Gastroesophageal sphincter (tissue), 3 donors: Measurements from ENCODE around the gene DNM3.

Experiments
- CTCF ChIP-seq, 4 experiments: fragments of 200-600 bp in 2 of 4; fragments of 450-650 bp in 2 of 4; sonication (generic) in 1 of 4; IDR thresholded peaks; one replicate each; pipeline ENCODE4 v1.5.1; 2017 to 2019; ENCODE audit warnings: antibody characterized with exemption in 4 of 4, mild to moderate bottlenecking in 2 of 4, moderate library complexity in 2 of 4
- EP300 ChIP-seq: sonication (generic); formaldehyde crosslinking; IDR thresholded peaks from one replicate; pipeline ENCODE4 v1.6.1; 2017; ENCODE audit warnings: antibody characterized with exemption, mild to moderate bottlenecking
- POLR2A ChIP-seq, 2 donors: fragments of 450-650 bp; IDR thresholded peaks; one replicate each; pipeline ENCODE4 v1.6.1; 2017; ENCODE audit warnings: antibody characterized with exemption in 2 of 2, mild to moderate bottlenecking in 2 of 2, moderate library complexity in 1 of 2
- POLR2AphosphoS5 ChIP-seq: sonication (generic); formaldehyde crosslinking; IDR thresholded peaks from one replicate; pipeline ENCODE4 v1.6.1; 2017; ENCODE audit warnings: antibody characterized with exemption

GRCh38 chr1:171798765-171799164 is 42.5 kb upstream of the DNM3 start:
- no peak for TF ChIP-seq CTCF (IDR thresholded peaks at IDR 0.05)
- no peak for TF ChIP-seq EP300
- no peak for TF ChIP-seq POLR2A (IDR thresholded peaks at IDR 0.05)
- no peak for TF ChIP-seq POLR2AphosphoS5
